ENCODE results near the gene TBC1D10A. TPM values are rescaled to one million over a fixed set of nuclear protein-coding genes. Genes with fewer than 3 reads are reported as not detected.
A peak's percentile ranks its signal among the peaks of the same experiment; 100 is the strongest.

Gene TBC1D10A
- total RNA-seq, 1 donor from 2014 or later: 10.6 TPM

DNA sequence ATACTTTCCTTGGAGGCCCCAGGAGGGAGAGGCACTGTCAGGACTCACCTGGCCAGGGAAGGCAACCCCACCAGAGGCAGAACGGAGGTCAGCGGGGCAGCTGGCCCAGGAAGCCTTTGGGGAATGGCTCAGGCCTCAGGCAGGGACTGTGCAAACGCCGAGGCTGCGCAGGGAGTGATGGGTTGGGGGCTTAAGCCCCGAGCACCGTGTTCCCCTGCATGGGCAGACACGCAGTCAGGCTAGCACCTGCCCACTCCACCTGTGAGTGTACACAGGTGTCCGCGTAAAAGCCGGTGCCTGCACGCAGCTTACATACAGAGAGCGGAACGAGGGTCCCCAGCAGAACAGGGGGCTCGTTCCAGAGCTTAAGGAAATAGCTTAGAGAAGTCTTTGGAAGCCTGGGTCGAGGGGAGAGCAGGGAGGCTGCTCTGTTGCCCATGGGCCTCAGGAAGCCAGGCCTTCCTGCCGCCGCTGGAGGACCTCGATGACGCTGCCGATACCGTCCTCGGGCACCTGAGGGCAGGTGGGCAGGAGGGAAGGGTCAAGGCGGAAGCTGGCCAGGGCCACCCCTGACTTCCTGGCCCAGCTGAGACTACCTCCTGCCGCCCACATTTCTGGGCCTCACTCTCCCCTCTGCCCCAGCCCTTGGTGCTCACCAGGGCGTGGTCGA lies 41.4 kb downstream of the TBC1D10A start:
- DNase-seq: no peak

DNA sequence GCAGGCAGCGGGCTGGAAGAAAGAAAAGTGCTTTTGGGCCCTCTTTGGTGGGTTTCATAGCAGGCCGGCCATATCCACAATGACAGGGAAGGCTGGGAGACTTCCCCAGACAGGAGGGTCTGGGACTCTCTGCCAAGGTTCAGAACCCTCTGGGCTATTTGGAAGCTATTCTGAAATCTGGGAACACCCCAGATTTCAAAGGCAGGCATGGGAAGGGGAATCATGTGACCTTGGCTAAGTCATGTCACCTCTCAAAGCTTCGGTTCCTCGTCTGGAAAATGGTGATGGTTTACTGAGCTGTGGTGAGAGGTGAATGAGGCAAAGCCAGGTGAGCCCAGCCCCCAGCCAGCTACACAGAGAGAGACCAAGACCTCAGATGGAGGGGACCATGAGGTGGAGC lies 42.1 kb downstream of the TBC1D10A start:
- DNase-seq: no peak

DNA sequence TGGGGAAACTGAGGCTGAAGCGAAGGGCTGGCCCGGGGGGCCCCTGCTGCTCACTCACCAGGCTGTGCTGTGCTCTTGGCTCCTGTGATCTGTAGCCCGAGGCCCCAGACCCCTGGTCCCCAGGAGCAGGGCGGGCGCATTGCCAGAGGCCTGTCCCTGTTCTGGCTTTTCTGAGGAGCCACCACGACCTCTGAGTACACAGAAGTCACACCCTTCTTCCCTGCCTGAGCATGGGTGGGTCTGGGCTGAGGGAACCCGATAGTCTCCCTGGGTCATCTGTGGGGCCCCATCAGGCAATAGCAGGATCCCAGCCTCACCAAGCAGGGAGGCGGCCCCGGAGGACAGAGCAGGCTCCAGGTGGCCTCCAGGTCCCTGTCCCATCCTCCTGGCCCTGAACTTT lies 42.6 kb downstream of the TBC1D10A start:
- DNase-seq: no peak

GRCh38 chr22:30283342-30283741 lies 43.4 kb downstream of the TBC1D10A start:
- no peak for DNase-seq

- DNase-seq: no peak
Observed at GRCh38 chr22:30282616-30283046, 44.1 kb downstream of the TBC1D10A start.

- no peak for DNase-seq
Observed at GRCh38 chr22:30280505-30280904, 46.2 kb downstream of the TBC1D10A start.

DNA sequence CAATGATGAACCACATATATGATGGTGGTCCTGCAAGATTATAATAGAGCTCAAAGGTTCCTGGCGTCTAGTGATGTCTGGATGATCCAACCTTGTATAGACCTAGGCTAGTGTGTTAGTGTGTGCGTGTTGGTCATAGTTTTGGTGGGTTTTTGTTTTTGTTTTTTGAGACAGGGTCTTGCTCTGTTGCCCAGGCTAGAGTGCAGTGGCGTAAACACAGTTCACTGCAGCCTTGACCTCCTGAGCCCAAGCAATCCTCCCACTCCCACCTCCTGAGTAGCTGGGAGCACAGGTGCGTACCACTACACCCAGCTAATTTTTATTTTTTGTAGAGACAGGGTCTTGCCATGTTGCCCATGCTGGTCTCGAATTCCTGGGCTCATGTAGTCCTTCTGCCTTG lies 46.8 kb downstream of the TBC1D10A start:
- DNase-seq: no peak

GRCh38 chr22:30279046-30279788 lies 47.5 kb downstream of the TBC1D10A start:
- no peak for DNase-seq

GRCh38 chr22:30277547-30278344 lies 49.0 kb downstream of the TBC1D10A start:
- peak; percentile 75 for DNase-seq

DNA sequence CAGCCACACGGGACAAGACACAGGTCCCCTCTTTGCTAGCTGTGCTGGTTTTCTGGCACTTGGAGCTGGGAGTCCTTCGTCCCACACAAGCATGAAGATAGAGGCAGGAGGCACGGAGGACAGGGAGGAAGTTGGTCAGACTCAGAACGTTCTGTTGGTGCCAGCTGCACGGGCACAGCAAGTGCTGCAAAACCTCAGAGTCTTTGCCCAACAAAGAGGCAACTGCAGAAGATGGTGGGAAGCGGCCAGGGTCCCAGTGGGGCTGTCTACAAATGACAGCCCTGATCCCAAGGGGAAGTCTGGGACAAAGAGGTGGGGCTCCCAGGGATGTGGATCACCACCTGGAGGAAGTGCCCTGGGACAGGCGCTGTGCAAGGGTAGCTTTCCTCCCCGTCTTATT lies 50.7 kb downstream of the TBC1D10A start:
- DNase-seq: no peak

- no peak for DNase-seq
Observed at GRCh38 chr22:30275625-30276024, 51.1 kb downstream of the TBC1D10A start.

DNA sequence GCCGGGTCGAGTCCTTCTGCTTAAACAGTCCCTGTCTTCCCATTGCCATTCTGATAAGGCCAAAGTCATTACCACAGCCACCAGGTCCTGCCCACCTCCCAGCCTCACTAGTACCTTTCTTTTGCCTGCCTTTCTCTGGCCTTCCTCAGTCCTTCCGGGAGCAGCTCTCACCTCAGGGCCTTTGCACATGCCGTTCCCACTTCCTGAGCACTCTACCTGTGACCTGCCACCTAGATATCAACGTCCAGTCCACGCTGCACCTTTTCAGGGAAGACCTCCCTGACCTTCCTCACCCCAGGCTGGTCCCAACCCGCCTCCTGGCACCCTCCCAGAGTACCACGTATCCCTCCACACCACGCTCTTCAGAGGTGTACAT lies 52.3 kb downstream of the TBC1D10A start:
- DNase-seq: no peak

GRCh38 chr22:30273711-30274436 lies 52.9 kb downstream of the TBC1D10A start:
- DNase-seq: no peak

DNA sequence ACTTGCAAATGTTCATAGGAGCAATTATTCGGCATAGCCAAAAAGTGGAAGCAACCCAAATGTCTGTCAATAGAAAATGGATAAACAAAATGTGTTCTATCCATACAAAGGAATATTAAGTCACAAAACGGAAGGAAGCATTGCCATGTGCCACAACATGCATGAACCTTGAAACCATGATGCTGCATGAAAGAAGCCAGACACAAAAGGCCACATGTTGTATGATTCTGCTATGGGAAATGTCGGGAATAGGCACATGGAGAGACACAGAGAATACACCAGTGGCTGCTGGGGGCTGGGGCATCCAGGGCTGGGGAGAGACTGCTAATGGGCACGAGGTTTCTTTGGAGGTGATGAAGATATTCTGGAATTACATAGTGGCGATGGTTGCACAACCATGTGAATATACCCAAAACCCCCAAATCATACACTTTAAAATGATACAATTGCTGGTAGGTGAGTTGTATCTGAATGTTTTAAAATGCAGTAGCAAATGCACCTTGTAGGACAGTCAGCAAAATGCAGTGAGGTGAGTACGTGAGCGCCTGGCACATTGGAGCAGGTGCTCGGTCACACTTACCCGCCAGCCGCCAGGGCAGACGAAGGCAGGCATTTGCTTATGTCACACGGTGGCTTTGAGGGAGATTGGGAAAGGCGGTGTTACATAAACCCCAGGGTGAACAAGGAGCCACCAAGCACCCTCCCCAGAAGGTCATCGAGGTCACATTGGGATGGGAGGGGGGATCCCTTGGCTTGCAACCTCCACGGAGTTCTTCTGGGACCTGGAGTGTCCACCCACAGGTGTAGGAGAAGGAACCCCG lies 53.8 kb downstream of the TBC1D10A start:
- DNase-seq: no peak

- DNase-seq: peak; percentile 75
Observed at GRCh38 chr22:30270832-30271231, 55.9 kb downstream of the TBC1D10A start.

- no peak for DNase-seq
Observed at GRCh38 chr22:30268331-30268730, 58.4 kb downstream of the TBC1D10A start.

DNA sequence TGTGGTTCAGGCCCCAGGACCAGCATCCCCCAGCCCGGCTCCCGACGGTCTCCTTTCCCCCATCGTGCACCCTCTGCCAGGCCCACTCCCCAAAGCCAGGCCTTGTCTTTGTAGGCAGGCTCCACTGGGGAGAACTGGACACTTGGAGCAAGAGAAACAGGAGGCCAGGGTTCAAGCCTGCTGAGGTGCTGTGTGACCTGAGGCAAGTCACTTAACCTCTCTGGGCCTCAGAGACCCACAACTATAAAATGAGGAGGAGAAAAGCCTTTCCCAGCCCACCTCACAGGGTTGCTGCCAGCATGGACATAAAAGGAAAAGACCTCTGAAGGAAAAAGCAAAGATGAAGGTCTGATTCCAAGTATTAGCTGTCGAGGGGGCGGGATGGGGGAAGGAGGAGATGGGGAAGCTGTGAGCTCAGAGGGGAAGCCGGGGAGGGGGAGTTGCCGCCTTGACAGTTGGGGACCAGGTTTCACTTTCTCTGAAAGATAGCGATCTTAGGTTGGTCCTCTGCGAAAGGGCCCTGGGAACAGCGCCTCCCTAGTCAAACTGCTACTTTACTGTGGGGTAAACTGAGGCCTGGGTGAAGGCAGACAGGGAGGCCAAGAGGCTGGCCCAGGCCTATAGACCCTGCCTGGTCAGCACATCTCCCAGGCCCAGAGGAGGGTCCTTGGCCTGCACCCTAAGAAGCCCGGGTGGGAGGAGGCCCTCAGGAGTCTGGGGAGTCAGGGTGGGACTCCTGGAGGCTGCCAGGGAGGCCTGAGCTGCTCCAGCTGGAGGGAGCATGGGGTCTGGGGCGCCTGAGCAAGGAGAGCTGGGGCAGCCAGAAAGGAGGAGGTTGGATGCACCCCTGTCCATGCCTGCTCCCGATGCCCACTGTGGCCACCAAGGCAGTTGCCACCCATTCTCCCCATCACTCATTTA lies 59.1 kb downstream of the TBC1D10A start:
- DNase-seq: no peak

- peak; percentile 32 for DNase-seq
Observed at GRCh38 chr22:30266445-30267381, 60.0 kb downstream of the TBC1D10A start, which contains the start of gene OSM. Gene OSM (minus strand): TSS chr22:30266851. CDS start chr22:30266799, 52 bp downstream.

DNA sequence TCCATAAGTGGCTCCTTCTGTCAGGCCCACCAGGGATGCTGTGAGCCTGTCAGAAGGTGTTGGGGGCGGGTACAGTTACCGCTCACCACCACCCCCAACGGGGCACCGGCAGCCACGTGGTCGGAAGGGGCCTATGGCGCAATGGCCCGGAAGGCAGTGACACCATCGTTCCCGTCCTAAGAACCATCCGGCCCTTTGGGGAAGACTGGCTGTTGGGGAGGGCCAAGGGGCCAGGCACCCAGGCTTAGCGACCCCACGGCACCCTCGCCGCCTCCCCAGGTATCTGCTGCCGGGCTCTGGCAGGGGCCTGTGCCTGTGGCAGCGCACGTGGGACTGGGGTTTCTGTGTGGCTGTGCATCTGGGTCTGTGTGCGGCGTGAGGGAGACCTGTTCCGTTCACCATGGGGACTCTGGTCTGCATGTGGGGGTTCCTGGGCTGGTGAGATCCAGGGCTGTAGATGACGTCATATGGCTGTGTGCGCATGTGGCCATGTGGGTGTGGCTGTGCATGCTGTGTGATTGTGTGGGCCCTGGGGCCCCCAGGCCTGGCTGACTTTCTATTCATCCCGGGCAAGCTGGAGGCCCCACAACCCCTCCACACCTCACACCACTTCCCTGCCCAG lies 60.8 kb downstream of the TBC1D10A start:
- no peak for DNase-seq
